ENCODE data around the gene SMIM1. TPM values are rescaled to one million over a fixed set of nuclear protein-coding genes. Genes with fewer than 3 reads are reported as not detected.

Gene SMIM1
- total RNA-seq, 1 donor from 2014 or later = 2.1 TPM

GRCh38 chr1:3731583-3732433 is 40.7 kb upstream of the SMIM1 start:
- no peak for TF ChIP-seq CTCF (IDR thresholded peaks at IDR 0.05; ENCODE audit: unreplicated experiment)
- DNase-seq (ENCODE audit: low spot score) = no peak
- no peaks in the 10 kb centered on the region for H3K4me1 Mint-ChIP-seq (ENCODE audit: unreplicated experiment)
- H3K4me3 Mint-ChIP-seq (ENCODE audit: unreplicated experiment) = no peak overlapping the region
- H3K27ac Mint-ChIP-seq (ENCODE audit: unreplicated experiment) = no peak overlapping the region
- H3K27me3 Mint-ChIP-seq (ENCODE audit: unreplicated experiment) = peaks cover 9% of the 10 kb centered on the region
- peaks cover 4% of the 10 kb centered on the region for H3K36me3 Mint-ChIP-seq (ENCODE audit: low read depth, unreplicated experiment)
- H3K9me3 Mint-ChIP-seq (ENCODE audit: unreplicated experiment) = no peaks in the 10 kb centered on the region

- H3K27me3 Mint-ChIP-seq (ENCODE audit: unreplicated experiment) = peaks cover 9% of the 10 kb centered on the region
- no peak overlapping the region for H3K4me3 Mint-ChIP-seq (ENCODE audit: unreplicated experiment)
- TF ChIP-seq CTCF (IDR thresholded peaks at IDR 0.05; ENCODE audit: unreplicated experiment) = no peak
- H3K4me1 Mint-ChIP-seq (ENCODE audit: unreplicated experiment) = no peaks in the 10 kb centered on the region
- H3K27ac Mint-ChIP-seq (ENCODE audit: unreplicated experiment) = no peak overlapping the region
- H3K9me3 Mint-ChIP-seq (ENCODE audit: unreplicated experiment) = no peaks in the 10 kb centered on the region
- peak; percentile 36 for DNase-seq (ENCODE audit: low spot score)
- peaks cover 4% of the 10 kb centered on the region for H3K36me3 Mint-ChIP-seq (ENCODE audit: low read depth, unreplicated experiment)
Measured at GRCh38 chr1:3732434-3733093, 40.0 kb upstream of the SMIM1 start.

- DNase-seq (ENCODE audit: low spot score) = no peak
- Mint-ChIP-seq H3K27ac (ENCODE audit: unreplicated experiment) (no peak overlapping the region), H3K27me3 (ENCODE audit: unreplicated experiment) (peaks cover 9% of the 10 kb centered on the region), H3K36me3 (ENCODE audit: low read depth, unreplicated experiment) (peaks cover 4% of the 10 kb centered on the region), H3K4me3 (ENCODE audit: unreplicated experiment) (no peak overlapping the region), H3K9me3 (ENCODE audit: unreplicated experiment) (no peaks in the 10 kb centered on the region), H3K4me1 (ENCODE audit: unreplicated experiment) (no peaks in the 10 kb centered on the region)
- TF ChIP-seq CTCF (IDR thresholded peaks at IDR 0.05; ENCODE audit: unreplicated experiment) = no peak
Measured at GRCh38 chr1:3733094-3733882, 39.3 kb upstream of the SMIM1 start.

- H3K27me3 Mint-ChIP-seq (ENCODE audit: unreplicated experiment) = peaks cover 9% of the 10 kb centered on the region
- DNase-seq (ENCODE audit: low spot score) = peak; percentile 11
- TF ChIP-seq CTCF (IDR thresholded peaks at IDR 0.05; ENCODE audit: unreplicated experiment) = no peak
- H3K4me3 Mint-ChIP-seq (ENCODE audit: unreplicated experiment) = no peak overlapping the region
- H3K27ac Mint-ChIP-seq (ENCODE audit: unreplicated experiment) = no peak overlapping the region
- H3K4me1 Mint-ChIP-seq (ENCODE audit: unreplicated experiment) = no peaks in the 10 kb centered on the region
- peaks cover 4% of the 10 kb centered on the region for H3K36me3 Mint-ChIP-seq (ENCODE audit: low read depth, unreplicated experiment)
- H3K9me3 Mint-ChIP-seq (ENCODE audit: unreplicated experiment) = no peaks in the 10 kb centered on the region
Measured at GRCh38 chr1:3733883-3734589, 38.5 kb upstream of the SMIM1 start.

Measured in endothelial cell (in vitro differentiated cells).